Gastrocnemius medialis (tissue), 4 donors: ENCODE measurements around the gene SERTM2. TPM values are rescaled to one million over a fixed set of nuclear protein-coding genes. Genes with fewer than 3 reads are reported as not detected.

Experiments
- ATAC-seq, 2 donors: fragments of 150-250 bp; one replicate each; pipeline ENCODE4 v1.9.1; 2016
- DNase-seq, 2 donors: peaks; one replicate each; pipeline ENCODE4 v3.0.0-alpha.2; 2019
- H3K27ac ChIP-seq, 4 donors: fragments of 200-600 bp; sonication (generic); 1 replicate in 1 of 4; 2 replicates in 3 of 4; pipeline ENCODE4 v1.5.1; 2016 to 2018; ENCODE audit warnings: mild to moderate bottlenecking in 2 of 4, moderate library complexity in 1 of 4
- H3K27me3 ChIP-seq, 3 donors: fragments of 200-600 bp; sonication (generic) in 2 of 3; 1 replicate in 1 of 3; 2 replicates in 2 of 3; pipeline versions ENCODE4 v1.5.1 to v1.6.0; 2016 to 2019; ENCODE audit warnings: mild to moderate bottlenecking in 1 of 3, moderate library complexity in 1 of 3
- H3K36me3 ChIP-seq, 2 donors: fragments of 200-600 bp; sonication (generic) in 1 of 2; one replicate each; pipeline ENCODE4 v1.5.1; 2017 to 2018
- H3K4me1 ChIP-seq, 2 donors: fragments of 200-600 bp; sonication (generic) in 1 of 2; one replicate each; pipeline ENCODE4 v1.5.1; 2016 to 2017; ENCODE audit warnings: mild to moderate bottlenecking in 2 of 2
- H3K4me3 ChIP-seq, 4 donors: fragments of 200-600 bp; sonication (generic) in 3 of 4; 1 replicate in 1 of 4; 2 replicates in 3 of 4; pipeline ENCODE4 v1.5.1; 2016 to 2019; ENCODE audit warnings: mild to moderate bottlenecking in 2 of 4
- H3K9me3 ChIP-seq, 3 donors: fragments of 200-600 bp; sonication (generic) in 2 of 3; 1 replicate in 1 of 3; 2 replicates in 2 of 3; pipeline ENCODE4 v1.5.1; 2016 to 2019
- POLR2A ChIP-seq, 2 donors: fragments of 450-650 bp; IDR thresholded peaks; one replicate each; pipeline ENCODE4 v1.6.1; 2017; ENCODE audit warnings: antibody characterized with exemption in 2 of 2, mild to moderate bottlenecking in 2 of 2, moderate library complexity in 2 of 2
- in situ Hi-C, 4 donors: fragments of 200-750 bp; cut with MboI; loops; one replicate each; pipeline versions ENCODE4 v1.15.0 to v1.8.0; 2017; ENCODE audit warnings: low sequenced_read_pairs in 4 of 4
- intact Hi-C: fragments of 100-400 bp; cut with DNase I; formaldehyde crosslinking; loops from one replicate; pipeline ENCODE4 v1.15.1; 2023; ENCODE audit warnings: low total_unique reads
- total RNA-seq, 4 donors: library from RNA; depleted of rRNA; stranded (reverse); fragments of >200 nt; gene quantifications; one replicate each; pipeline versions ENCODE4 v1.1.0 to v1.2.3, GENCODE V29; 2016
- TF ChIP-seq, protein P1 (sequence below), 5 experiments: fragments of 450-650 bp in 3 of 5; fragments of 200-600 bp in 2 of 5; sonication (generic) in 2 of 5; IDR thresholded peaks in 4 of 5; conservative IDR thresholded peaks in 1 of 5; 1 replicate in 4 of 5; 2 replicates in 1 of 5; pipeline ENCODE4 v1.5.1; 2016 to 2019; ENCODE audit warnings: antibody characterized with exemption in 5 of 5, mild to moderate bottlenecking in 3 of 5, moderate library complexity in 3 of 5

SERTM2 gene
- total RNA-seq, 4 donors from 2014 or later, result 0.04 TPM; not detected in 3

GRCh38 chrX:111503485-111503993, 7.9 kb upstream of the SERTM2 start:
- peaks cover 0 to 3% (median 0%) of the 10 kb centered on the region in 3 donors for H3K27me3 ChIP-seq
- TF ChIP-seq, protein P1, sequence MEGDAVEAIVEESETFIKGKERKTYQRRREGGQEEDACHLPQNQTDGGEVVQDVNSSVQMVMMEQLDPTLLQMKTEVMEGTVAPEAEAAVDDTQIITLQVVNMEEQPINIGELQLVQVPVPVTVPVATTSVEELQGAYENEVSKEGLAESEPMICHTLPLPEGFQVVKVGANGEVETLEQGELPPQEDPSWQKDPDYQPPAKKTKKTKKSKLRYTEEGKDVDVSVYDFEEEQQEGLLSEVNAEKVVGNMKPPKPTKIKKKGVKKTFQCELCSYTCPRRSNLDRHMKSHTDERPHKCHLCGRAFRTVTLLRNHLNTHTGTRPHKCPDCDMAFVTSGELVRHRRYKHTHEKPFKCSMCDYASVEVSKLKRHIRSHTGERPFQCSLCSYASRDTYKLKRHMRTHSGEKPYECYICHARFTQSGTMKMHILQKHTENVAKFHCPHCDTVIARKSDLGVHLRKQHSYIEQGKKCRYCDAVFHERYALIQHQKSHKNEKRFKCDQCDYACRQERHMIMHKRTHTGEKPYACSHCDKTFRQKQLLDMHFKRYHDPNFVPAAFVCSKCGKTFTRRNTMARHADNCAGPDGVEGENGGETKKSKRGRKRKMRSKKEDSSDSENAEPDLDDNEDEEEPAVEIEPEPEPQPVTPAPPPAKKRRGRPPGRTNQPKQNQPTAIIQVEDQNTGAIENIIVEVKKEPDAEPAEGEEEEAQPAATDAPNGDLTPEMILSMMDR (IDR thresholded peaks at IDR 0.05 in 4 of 5, conservative IDR thresholded peaks at IDR 0.05 in 1 of 5), result no peak
- no peak for TF ChIP-seq POLR2A (IDR thresholded peaks at IDR 0.05)
- H3K9me3 ChIP-seq, result no peaks in the 10 kb centered on the region
- in situ Hi-C loops, result no loop called here
- no peak overlapping the region for H3K27ac ChIP-seq
- intact Hi-C loops, result no loop called here
- no peak overlapping the region for H3K4me3 ChIP-seq
- no peaks in the 10 kb centered on the region for H3K36me3 ChIP-seq
- no peak for ATAC-seq
- H3K4me1 ChIP-seq, result no peaks in the 10 kb centered on the region
- DNase-seq, result no peak

DNA sequence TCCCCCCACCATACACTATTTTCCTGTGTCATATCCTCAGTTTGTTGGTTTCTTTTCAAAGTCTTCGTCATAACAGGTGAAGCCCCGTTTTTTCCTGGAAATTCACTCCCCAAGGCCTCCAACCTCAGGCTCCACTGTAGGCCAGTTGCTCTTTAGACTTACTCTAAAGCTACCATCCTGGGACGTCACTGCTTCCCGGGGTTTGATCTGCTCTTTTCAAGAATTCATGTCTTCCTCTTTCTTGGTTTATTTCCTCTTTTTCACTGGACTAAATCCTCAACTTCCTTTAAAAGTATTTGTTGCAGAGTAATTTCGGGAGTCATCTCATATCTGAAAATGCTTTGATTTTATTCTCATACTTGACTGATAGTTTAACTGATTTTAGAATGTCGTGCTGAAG, 6.5 kb upstream of the SERTM2 start:
- no peaks in the 10 kb centered on the region for H3K36me3 ChIP-seq
- TF ChIP-seq, protein P1 (IDR thresholded peaks at IDR 0.05 in 4 of 5, conservative IDR thresholded peaks at IDR 0.05 in 1 of 5), result no peak
- TF ChIP-seq POLR2A (IDR thresholded peaks at IDR 0.05), result no peak
- in situ Hi-C loops (no loop called here), intact Hi-C loops (no loop called here)
- H3K27me3 ChIP-seq, result peaks cover 0 to 3% (median 0%) of the 10 kb centered on the region in 3 donors
- DNase-seq (no peak), ATAC-seq (no peak)
- no peak overlapping the region for H3K27ac ChIP-seq
- no peak overlapping the region for H3K4me3 ChIP-seq
- H3K9me3 ChIP-seq, result no peaks in the 10 kb centered on the region
- H3K4me1 ChIP-seq, result no peaks in the 10 kb centered on the region

DNA sequence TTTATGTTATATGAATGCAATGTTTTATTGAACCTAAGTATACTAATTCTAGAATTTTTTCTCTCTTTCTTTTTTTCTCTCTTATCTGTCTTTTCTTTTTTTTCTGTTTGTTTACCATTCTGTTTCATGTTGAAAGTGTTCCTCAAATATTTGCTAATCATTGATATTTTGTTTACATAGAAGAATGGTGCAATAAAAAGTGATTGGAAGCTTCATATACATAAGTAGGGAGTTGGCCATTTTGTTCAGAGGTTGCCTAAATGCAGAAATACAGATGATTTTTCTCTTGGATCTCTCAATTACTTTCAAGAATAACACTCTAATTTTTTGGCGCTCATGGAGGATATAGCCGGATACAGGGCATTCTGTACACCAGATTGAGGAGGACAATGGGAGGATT, 5.7 kb upstream of the SERTM2 start:
- intact Hi-C loops (no loop called here), in situ Hi-C loops (no loop called here)
- Histone ChIP-seq H3K36me3 (no peaks in the 10 kb centered on the region), H3K4me3 (no peak overlapping the region), H3K9me3 (no peaks in the 10 kb centered on the region), H3K27me3 (peaks cover 0 to 3% (median 0%) of the 10 kb centered on the region in 3 donors), H3K4me1 (no peaks in the 10 kb centered on the region), H3K27ac (no peak overlapping the region)
- no peak for ATAC-seq
- DNase-seq, result no peak
- TF ChIP-seq, protein P1 (IDR thresholded peaks at IDR 0.05 in 4 of 5, conservative IDR thresholded peaks at IDR 0.05 in 1 of 5), result no peak
- TF ChIP-seq POLR2A (IDR thresholded peaks at IDR 0.05), result no peak

GRCh38 chrX:111506826-111507225, 4.6 kb upstream of the SERTM2 start:
- H3K36me3 ChIP-seq, result no peaks in the 10 kb centered on the region

More at GRCh38 chrX:111506826-111507225, 4.6 kb upstream of the SERTM2 start:
- intact Hi-C loops, result no loop called here
- DNase-seq, result no peak
- Histone ChIP-seq H3K27me3 (no peaks in the 10 kb centered on the region), H3K4me3 (no peak overlapping the region), H3K27ac (no peak overlapping the region), H3K4me1 (no peaks in the 10 kb centered on the region), H3K9me3 (no peaks in the 10 kb centered on the region)
- no peak for ATAC-seq
- in situ Hi-C loops, result no loop called here
- TF ChIP-seq POLR2A (IDR thresholded peaks at IDR 0.05), result no peak
- TF ChIP-seq, protein P1 (IDR thresholded peaks at IDR 0.05 in 4 of 5, conservative IDR thresholded peaks at IDR 0.05 in 1 of 5), result no peak
